ENCODE measurements around the gene GALNT18.

The GALNT18 gene

GRCh38 chr11:11621573-11622339, at the start of gene GALNT18:
Gene GALNT18, minus strand, starts transcription at chr11:11622005.
- DNase-seq (ENCODE audit: low spot score): peak; percentile 93

DNA sequence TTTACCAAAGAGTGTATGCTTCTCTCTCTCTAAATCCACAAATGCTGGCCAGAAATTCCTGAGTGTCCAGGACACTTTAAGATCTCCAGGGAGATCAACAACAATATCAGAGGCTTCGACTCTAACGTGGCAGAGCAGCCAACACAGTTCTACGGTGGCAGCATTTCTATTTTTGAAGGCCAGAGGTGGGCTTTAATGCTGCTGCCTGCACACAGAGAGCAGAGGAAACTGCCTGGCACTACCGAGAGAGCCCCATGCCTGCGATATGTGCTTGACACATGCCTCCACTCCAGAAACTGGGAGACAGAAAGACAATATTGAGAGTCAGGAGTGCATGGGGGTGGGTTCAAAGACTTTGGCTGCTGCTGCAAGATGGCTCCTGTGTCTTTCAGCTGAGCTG, 48.8 kb upstream of the GALNT18 start:
- DNase-seq (ENCODE audit: low spot score): no peak

GRCh38 chr11:11669233-11669846, 47.5 kb upstream of the GALNT18 start:
- no peak for DNase-seq (ENCODE audit: low spot score)

DNA sequence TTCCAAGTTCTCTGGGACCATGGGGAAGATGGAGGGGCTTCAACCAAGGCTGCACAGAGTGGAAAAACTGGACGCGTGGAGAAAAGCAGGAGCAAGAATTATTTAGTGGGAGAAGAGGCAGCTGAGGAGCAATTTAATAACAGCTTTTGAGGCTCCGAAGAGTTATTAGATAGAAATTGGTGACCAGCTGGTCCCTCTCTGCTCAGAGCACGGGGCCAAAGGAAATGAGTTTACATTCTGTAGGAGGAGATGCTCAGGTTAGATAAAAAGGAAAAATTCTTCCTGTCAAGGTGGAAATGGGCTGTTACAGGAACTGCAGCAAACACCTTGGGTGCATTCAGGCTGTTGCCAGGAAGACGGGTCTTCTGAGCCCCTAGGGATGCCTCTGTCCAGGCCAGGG, 47.0 kb upstream of the GALNT18 start:
- DNase-seq (ENCODE audit: low spot score): no peak

GRCh38 chr11:11668274-11668673, 46.5 kb upstream of the GALNT18 start:
- DNase-seq (ENCODE audit: low spot score): no peak

DNA sequence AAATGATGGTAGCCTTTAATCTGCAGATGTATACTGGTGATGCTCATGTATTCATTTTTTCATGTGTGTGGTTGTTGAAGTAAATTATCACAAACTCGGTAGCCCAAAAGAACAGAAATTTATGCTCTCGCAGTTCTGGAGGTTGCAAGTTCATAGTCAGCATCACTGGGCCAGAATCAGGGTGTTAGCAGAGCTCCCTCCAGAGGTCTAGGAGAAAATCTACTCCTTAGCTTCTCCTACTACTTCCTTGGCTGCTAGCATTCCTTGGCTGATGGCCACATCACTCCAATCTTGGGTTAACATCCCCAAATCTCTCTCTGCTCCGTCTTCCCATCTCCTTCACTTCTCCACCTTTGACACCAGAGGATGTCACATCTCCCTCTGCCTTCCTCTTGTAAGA, 45.3 kb upstream of the GALNT18 start:
- peak; percentile 11 for DNase-seq (ENCODE audit: low spot score)

GRCh38 chr11:11665407-11665806, 43.6 kb upstream of the GALNT18 start:
- DNase-seq (ENCODE audit: low spot score): no peak

DNA sequence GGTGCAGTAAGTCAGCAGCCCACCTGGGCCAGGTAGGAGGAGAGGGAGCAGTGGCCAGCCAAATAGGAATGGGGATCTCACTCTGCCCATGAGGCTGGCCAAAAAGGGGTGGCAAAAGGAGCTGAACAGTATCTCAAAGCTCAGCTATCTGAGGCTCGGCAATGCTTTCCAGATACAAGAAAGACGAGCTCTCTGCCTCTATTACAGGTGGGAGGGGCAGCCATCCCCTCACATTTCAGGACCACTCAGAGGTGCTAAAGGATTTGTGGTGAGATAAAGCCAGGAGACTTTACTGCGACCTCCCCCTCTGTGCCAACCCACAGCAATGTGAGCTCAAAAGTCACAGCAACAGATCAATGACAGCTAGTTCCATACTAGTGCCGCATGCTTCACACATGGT, 42.1 kb upstream of the GALNT18 start:
- no peak for DNase-seq (ENCODE audit: low spot score)

DNA sequence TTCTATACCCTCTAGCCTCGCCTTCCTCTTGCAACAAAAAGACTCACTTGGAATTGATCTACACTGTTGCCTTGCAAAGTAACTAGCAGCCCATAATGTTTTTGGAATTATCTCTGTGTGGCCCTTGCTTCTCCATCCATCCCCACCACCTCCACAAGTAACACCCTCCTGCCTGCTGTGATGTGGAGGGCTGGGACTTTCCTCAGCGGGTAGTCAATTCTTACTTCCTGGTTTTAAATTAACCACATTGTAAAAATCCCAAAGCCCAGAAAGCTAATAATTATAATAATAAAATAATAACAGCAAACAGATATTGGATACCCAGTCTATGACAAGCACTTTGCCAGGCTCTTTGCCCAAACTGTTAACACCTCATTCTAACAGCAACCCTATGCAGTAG, 40.8 kb upstream of the GALNT18 start:
- DNase-seq (ENCODE audit: low spot score): no peak

- no peak for DNase-seq (ENCODE audit: low spot score)
Observed at GRCh38 chr11:11661326-11662040, 39.7 kb upstream of the GALNT18 start.

GRCh38 chr11:11660363-11660740, 38.5 kb upstream of the GALNT18 start:
- DNase-seq (ENCODE audit: low spot score): no peak

DNA sequence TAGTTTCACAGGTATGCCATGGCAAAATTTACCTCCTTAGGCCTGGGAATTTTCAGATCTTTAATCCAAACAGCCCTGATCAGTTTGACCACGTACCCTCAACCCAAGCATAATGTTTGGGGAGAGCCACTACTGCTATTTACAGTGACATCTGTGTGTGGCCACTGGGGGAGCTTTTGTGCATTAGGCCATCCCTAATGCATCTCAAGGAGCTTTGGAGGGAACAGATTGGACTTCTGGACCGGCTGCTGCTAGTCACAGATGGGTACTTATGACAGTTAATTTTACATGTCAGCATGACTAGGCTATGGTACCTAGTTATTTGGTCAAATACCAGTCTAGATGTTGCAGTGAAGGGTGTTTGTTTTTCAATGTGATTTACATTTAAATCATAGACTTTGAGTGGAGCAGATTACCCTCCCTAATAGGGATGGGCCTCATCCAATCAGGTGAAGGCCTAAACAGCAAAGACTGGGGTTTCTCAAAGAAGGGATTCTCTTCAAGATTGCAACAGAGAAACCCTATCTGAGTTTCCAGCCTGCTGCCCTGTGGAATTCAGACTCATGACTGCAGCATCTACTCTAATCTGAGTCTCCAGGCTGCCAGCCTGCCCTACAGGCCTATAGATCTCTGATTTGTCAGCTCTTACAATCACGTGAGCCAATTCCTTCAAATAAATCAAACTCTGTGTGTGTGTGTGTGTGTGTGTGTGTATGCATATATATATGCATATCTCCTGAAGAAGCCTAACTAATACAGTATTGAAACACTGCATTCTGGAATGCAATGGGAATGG, 38.0 kb upstream of the GALNT18 start:
- peak; percentile 12 for DNase-seq (ENCODE audit: low spot score)

- no peak for DNase-seq (ENCODE audit: low spot score)
Observed at GRCh38 chr11:11657218-11657955, 35.6 kb upstream of the GALNT18 start.

DNA sequence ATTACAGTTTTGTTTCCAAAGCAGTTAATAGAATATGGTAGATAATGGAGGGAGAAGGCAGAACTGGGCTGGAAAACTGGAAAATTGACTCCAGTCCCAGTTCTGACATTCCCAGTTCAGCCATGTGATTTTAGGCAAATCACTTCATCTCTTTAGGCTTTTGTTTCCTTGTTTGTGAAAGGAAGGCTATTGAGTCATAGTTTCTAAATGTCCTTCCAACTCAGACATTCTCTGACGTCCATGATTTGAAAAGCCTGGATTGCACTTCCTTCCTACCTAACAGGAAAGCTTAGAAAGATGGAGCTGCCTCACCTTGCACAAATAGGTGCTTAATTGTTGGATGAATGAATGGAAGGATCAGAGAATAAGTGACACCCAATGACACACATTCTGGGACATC, 19.8 kb upstream of the GALNT18 start:
- no peak for DNase-seq (ENCODE audit: low spot score)

DNA sequence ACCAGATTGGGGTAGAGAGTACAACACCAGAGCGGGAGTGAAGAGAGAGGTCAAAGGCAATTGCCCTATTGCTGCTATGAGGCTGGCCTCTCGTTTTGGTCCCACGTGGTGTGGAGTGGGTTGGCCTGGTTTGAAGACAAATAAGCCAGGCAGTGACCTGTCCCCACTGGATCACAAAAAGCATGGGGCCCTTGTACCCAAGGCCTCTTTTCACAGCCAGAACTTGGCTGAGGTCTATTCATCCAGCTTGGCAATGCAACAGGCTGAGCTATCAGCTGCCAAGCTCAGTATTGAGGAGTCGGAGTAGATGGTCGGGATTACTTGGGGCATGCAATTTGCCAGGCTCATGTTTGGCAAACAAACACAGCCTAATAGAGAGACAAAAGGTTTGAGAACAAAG, 19.2 kb upstream of the GALNT18 start:
- no peak for DNase-seq (ENCODE audit: low spot score)

GRCh38 chr11:11640152-11640551, 18.3 kb upstream of the GALNT18 start:
- no peak for DNase-seq (ENCODE audit: low spot score)

GRCh38 chr11:11636671-11637070, 14.9 kb upstream of the GALNT18 start:
- no peak for DNase-seq (ENCODE audit: low spot score)

GRCh38 chr11:11635443-11635842, 13.6 kb upstream of the GALNT18 start:
- no peak for DNase-seq (ENCODE audit: low spot score)

DNA sequence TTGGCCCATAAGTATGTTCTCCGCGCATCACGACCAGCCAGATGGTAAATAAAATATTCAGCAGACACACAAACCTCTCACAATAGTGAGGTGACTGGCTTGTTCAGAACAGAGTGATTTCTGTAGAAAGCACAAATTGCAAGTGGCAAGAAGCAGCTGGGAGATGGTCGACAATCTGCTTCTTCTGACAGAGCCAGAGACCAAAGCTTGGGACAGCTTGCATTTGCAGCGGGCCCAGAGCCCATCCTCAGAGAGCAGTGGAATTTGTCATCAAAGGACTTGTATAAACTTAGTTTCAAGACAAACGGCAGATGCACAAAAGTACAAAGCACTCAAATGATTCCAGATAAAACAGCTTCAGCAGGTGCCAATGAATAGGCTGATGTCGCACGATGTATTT, 7.6 kb upstream of the GALNT18 start:
- DNase-seq (ENCODE audit: low spot score): no peak

- no peak for DNase-seq (ENCODE audit: low spot score)
Observed at GRCh38 chr11:11628651-11629050, 6.8 kb upstream of the GALNT18 start.

GRCh38 chr11:11626128-11626527, 4.3 kb upstream of the GALNT18 start:
- DNase-seq (ENCODE audit: low spot score): no peak

- no peak for DNase-seq (ENCODE audit: low spot score)
Observed at GRCh38 chr11:11624926-11625325, 3.1 kb upstream of the GALNT18 start.
